Endothelial cell of umbilical vein (primary cell): Measurements from ENCODE around the gene NFKBIE.

Experiments used
- CTCF ChIP-seq, 2 donors: IDR thresholded peaks; 1 replicate in 1 of 2; 2 replicates in 1 of 2; pipeline ENCODE4 v1.5.1; 2011; ENCODE audit warnings: low read length in 2 of 2, mild to moderate bottlenecking in 2 of 2, moderate library complexity in 2 of 2, control low read depth in 1 of 2, inconsistent platforms in 1 of 2, low read depth in 1 of 2; ENCODE audit not compliant: insufficient read depth in 1 of 2; ENCODE audit errors: extremely low read depth in 1 of 2
- EZH2 ChIP-seq: IDR thresholded peaks from 2 replicates; pipeline ENCODE4 v1.6.1; 2012; ENCODE audit warnings: borderline replicate concordance, low read depth, mild to moderate bottlenecking, moderate library complexity, low read length, inconsistent platforms; ENCODE audit not compliant: severe bottlenecking
- GATA2 ChIP-seq: IDR thresholded peaks from 2 replicates; pipeline ENCODE4 v1.7.0; 2011; ENCODE audit warnings: low read depth, mild to moderate bottlenecking, moderate library complexity, mixed read lengths, low read length; ENCODE audit not compliant: insufficient read length, insufficient read depth
- JUN ChIP-seq: IDR thresholded peaks from 2 replicates; pipeline ENCODE4 v1.6.1; 2011; ENCODE audit warnings: borderline replicate concordance, low read depth; ENCODE audit not compliant: insufficient read length, insufficient read depth
- MAX ChIP-seq: IDR thresholded peaks from 2 replicates; pipeline ENCODE4 v1.6.1; 2011; ENCODE audit not compliant: insufficient read depth, insufficient read length
- POLR2A ChIP-seq: IDR thresholded peaks from 2 replicates; pipeline ENCODE4 v1.6.1; 2012; ENCODE audit warnings: low read depth, mild to moderate bottlenecking, control low read depth, low read length
- POLR2AphosphoS5 ChIP-seq: IDR thresholded peaks from 2 replicates; pipeline ENCODE4 v1.6.1; 2012; ENCODE audit warnings: low read depth, mild to moderate bottlenecking, control low read depth, low read length, moderate library complexity; ENCODE audit not compliant: insufficient read depth

GRCh38 chr6:44310241-44310640 lies 44.9 kb upstream of the NFKBIE start:
- no peak for TF ChIP-seq MAX
- no peak for TF ChIP-seq CTCF (IDR thresholded peaks at IDR 0.05; ENCODE audit: extremely low read depth in 1 of 2, insufficient read depth in 1 of 2, low read depth in 1 of 2, low read length in 2 of 2)
- TF ChIP-seq POLR2A: no peak
- TF ChIP-seq EZH2: no peak
- no peak for TF ChIP-seq POLR2AphosphoS5
- no peak for TF ChIP-seq GATA2
- no peak for TF ChIP-seq JUN
